A673 (cell line): ENCODE results near the gene YIPF2. TPM values are rescaled to one million over a fixed set of nuclear protein-coding genes. Genes with fewer than 3 reads are reported as not detected.
"Not testable (repeated sequence)": the region's sequence is repeated elsewhere in the genome, so short reads cannot be mapped to it uniquely, and the experiment has no call there.

Experiments used
- BruUV-seq: library from RNA; stranded (reverse); fragments of 400-500 nt; replicated peaks from 2 replicates; lab custom pipeline; 2021; lab: Mats Ljungman, UMichigan
- CTCF ChIA-PET: fragments of 300-600 bp; sonication (Branson Sonifier 250); formaldehyde crosslinking; loops from one replicate; lab custom pipeline; 2022; ENCODE audit warnings: antibody characterized with exemption; lab: Charles Lee
- POLR2A ChIA-PET: fragments of 300-600 bp; sonication (Branson Sonifier 250); formaldehyde crosslinking; loops from one replicate; lab custom pipeline; 2022; ENCODE audit warnings: antibody characterized with exemption; ENCODE audit not compliant: low non-redundant PET; lab: Charles Lee
- DNase-seq: peaks from one replicate; pipeline ENCODE4 v3.0.0-alpha.2; 2015; ENCODE audit warnings: low spot score
- H3K27ac ChIP-seq: fragments of 200-600 bp; sonication (generic); 2 replicates; pipeline ENCODE4 v1.5.1; 2016; ENCODE audit warnings: mixed run types, low read depth, mild to moderate bottlenecking, mixed read lengths, antibody characterized with exemption, low read length; ENCODE audit not compliant: poor library complexity, severe bottlenecking
- H3K27me3 ChIP-seq: fragments of 200-600 bp; sonication (generic); replicated peaks from 2 replicates; pipeline ENCODE4 v1.6.1; 2017; ENCODE audit warnings: mixed run types, low read depth, mild to moderate bottlenecking, mixed read lengths, antibody characterized with exemption, low read length; ENCODE audit not compliant: insufficient read depth, poor library complexity
- H3K36me3 ChIP-seq: fragments of 200-600 bp; sonication (generic); 2 replicates; pipeline ENCODE4 v1.6.1; 2016; ENCODE audit warnings: mixed run types, mild to moderate bottlenecking, mixed read lengths, antibody characterized with exemption, low read length; ENCODE audit not compliant: insufficient read depth, poor library complexity, severe bottlenecking
- H3K4me1 ChIP-seq: fragments of 200-600 bp; sonication (generic); 2 replicates; pipeline ENCODE4 v1.6.1; 2017; ENCODE audit warnings: mixed run types, mild to moderate bottlenecking, mixed read lengths, antibody characterized with exemption, low read length; ENCODE audit not compliant: insufficient read depth, poor library complexity, severe bottlenecking
- H3K4me3 ChIP-seq: fragments of 200-600 bp; sonication (generic); 2 replicates; pipeline ENCODE4 v1.5.1; 2016; ENCODE audit warnings: low read depth, mixed run types, mild to moderate bottlenecking, mixed read lengths, low read length; ENCODE audit not compliant: poor library complexity, severe bottlenecking
- H3K9me3 ChIP-seq: fragments of 200-600 bp; sonication (generic); 2 replicates; pipeline ENCODE4 v1.6.1; 2016; ENCODE audit warnings: mixed run types, low read depth, mild to moderate bottlenecking, mixed read lengths, antibody characterized with exemption, low read length; ENCODE audit not compliant: poor library complexity, severe bottlenecking
- EZH2 ChIP-seq: fragments of 200-600 bp; sonication (generic); IDR thresholded peaks from 2 replicates; pipeline ENCODE4 v1.6.1; 2017; ENCODE audit warnings: borderline replicate concordance, low read depth, mild to moderate bottlenecking, mixed read lengths, antibody characterized with exemption, low read length; ENCODE audit not compliant: poor library complexity, severe bottlenecking
- intact Hi-C: fragments of 100-400 bp; cut with micrococcal nuclease; formaldehyde crosslinking; loops from one replicate; pipeline ENCODE4 v1.10.0; 2022; ENCODE audit not compliant: unreplicated experiment
- total RNA-seq: library from RNA; stranded (reverse); gene quantifications from 2 replicates; pipeline ENCODE4 v1.2.3, GENCODE V29; 2021
- TF ChIP-seq, protein P1 (sequence below): fragments of 300-800, 200-600 bp; sonication (generic); conservative IDR thresholded peaks from 2 replicates; pipeline ENCODE4 v1.5.1; 2017; ENCODE audit warnings: low read depth, mild to moderate bottlenecking, antibody characterized with exemption, low read length, moderate library complexity, mixed read lengths

Gene YIPF2
- total RNA-seq, 1 experiment from 2014 or later, result 24.5 TPM

GRCh38 chr19:10960314-10961072 is 32.1 kb upstream of the YIPF2 start, which contains the start of gene SMARCA4:
SMARCA4 (plus strand) TSS chr19:10961030; CDS start chr19:10984152, 23,122 bp downstream.
- TF ChIP-seq, protein P1, sequence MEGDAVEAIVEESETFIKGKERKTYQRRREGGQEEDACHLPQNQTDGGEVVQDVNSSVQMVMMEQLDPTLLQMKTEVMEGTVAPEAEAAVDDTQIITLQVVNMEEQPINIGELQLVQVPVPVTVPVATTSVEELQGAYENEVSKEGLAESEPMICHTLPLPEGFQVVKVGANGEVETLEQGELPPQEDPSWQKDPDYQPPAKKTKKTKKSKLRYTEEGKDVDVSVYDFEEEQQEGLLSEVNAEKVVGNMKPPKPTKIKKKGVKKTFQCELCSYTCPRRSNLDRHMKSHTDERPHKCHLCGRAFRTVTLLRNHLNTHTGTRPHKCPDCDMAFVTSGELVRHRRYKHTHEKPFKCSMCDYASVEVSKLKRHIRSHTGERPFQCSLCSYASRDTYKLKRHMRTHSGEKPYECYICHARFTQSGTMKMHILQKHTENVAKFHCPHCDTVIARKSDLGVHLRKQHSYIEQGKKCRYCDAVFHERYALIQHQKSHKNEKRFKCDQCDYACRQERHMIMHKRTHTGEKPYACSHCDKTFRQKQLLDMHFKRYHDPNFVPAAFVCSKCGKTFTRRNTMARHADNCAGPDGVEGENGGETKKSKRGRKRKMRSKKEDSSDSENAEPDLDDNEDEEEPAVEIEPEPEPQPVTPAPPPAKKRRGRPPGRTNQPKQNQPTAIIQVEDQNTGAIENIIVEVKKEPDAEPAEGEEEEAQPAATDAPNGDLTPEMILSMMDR, result no peak
- ChIA-PET CTCF (no interaction called here), POLR2A (no interaction called here)
- H3K4me3 ChIP-seq, result peak within 1 kb of the TSS; percentile 100
- H3K27me3 ChIP-seq, result no peaks in the 10 kb centered on the region
- H3K4me1 ChIP-seq, result peaks cover 3% of the 10 kb centered on the region
- TSS peak; percentile 96 for BruUV-seq
- DNase-seq, result peak; percentile 98
- intact Hi-C loops, result no loop called here
- H3K9me3 ChIP-seq, result no peaks in the 10 kb centered on the region
- H3K36me3 ChIP-seq, result peaks cover 6% of the 10 kb centered on the region
- H3K27ac ChIP-seq, result peak within 1 kb of the TSS; percentile 95

- H3K4me1 ChIP-seq, H3K36me3 ChIP-seq, CTCF ChIA-PET, BruUV-seq, H3K27ac ChIP-seq, intact Hi-C loops, DNase-seq, H3K9me3 ChIP-seq, POLR2A ChIA-PET, H3K27me3 ChIP-seq: not testable (repeated sequence)
- peak overlapping the region; percentile 100 for H3K4me3 ChIP-seq
These were observed 31.0 kb upstream of the YIPF2 start for GRCh38 chr19:10959277-10959968.

DNA sequence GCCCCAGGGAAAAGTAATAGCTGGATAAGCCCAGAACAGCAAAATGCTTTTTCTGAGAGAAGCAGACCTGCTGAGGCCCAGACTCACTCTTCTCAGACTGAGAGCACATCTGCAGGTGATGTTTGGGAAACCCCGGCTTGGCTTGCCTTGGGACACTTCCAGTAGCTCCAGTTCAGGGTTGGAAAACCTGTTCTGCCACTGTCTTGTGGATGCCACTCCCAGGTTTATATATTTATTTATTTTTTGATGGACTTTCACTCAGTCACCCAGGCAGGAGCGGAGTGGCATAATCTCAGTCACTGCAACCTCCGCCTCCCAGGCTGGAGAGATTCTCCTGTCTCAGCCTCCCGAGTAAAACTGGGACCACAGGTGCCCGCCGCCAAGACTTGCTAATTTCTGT is 24.4 kb upstream of the YIPF2 start:
- BruUV-seq, result no TSS peak
- Histone ChIP-seq H3K4me3 (no peak overlapping the region), H3K36me3 (no peaks in the 10 kb centered on the region), H3K27me3 (no peaks in the 10 kb centered on the region), H3K27ac (no peak overlapping the region), H3K4me1 (peaks cover 7% of the 10 kb centered on the region), H3K9me3 (no peaks in the 10 kb centered on the region)
- ChIA-PET POLR2A (no interaction called here), CTCF (no interaction called here)
- TF ChIP-seq, protein P1, result no peak
- no peak for TF ChIP-seq EZH2
- intact Hi-C loops, result no loop called here
- no peak for DNase-seq
